Stomach smooth muscle (tissue), 2 donors: ENCODE data around the gene NF1.
"Not testable (repeated sequence)": the region's sequence is repeated elsewhere in the genome, so short reads cannot be mapped to it uniquely, and the experiment has no call there.

ENCODE experiments used
- H3K27ac ChIP-seq: one replicate; pipeline ENCODE4 v1.7.0; 2013; ENCODE audit warnings: mild to moderate bottlenecking, low read length, inconsistent platforms
- H3K27me3 ChIP-seq, 2 donors: one replicate each; pipeline ENCODE4 v1.7.0; 2013; ENCODE audit warnings: low read length in 2 of 2; ENCODE audit not compliant: insufficient read depth in 2 of 2, control insufficient read depth in 1 of 2
- H3K36me3 ChIP-seq, 2 donors: one replicate each; pipeline ENCODE4 v1.7.0; 2013; ENCODE audit warnings: low read length in 2 of 2; ENCODE audit not compliant: control insufficient read depth in 2 of 2, insufficient read depth in 2 of 2
- H3K4me1 ChIP-seq: one replicate; pipeline ENCODE4 v1.7.0; 2013; ENCODE audit warnings: low read length; ENCODE audit not compliant: control insufficient read depth, insufficient read depth
- H3K4me3 ChIP-seq, 2 donors: one replicate each; pipeline ENCODE4 v1.7.0; 2013; ENCODE audit warnings: low read length in 2 of 2
- H3K9ac ChIP-seq, 2 donors: one replicate each; pipeline ENCODE4 v1.7.0; 2013; ENCODE audit warnings: low read length in 2 of 2, mild to moderate bottlenecking in 1 of 2
- H3K9me3 ChIP-seq, 2 donors: one replicate each; pipeline ENCODE4 v1.7.0; 2013; ENCODE audit warnings: low read length in 2 of 2; ENCODE audit not compliant: control insufficient read depth in 2 of 2
- donor health status: healthy.
- donor health status: Pancreatic carcinoma.

Gene NF1

GRCh38 chr17:31311526-31311925, 216.7 kb downstream of the NF1 start:
- no peak overlapping the region for H3K27ac ChIP-seq
- H3K27me3 ChIP-seq, result no peaks in the 10 kb centered on the region
- H3K9me3 ChIP-seq, result no peaks in the 10 kb centered on the region
- no peak overlapping the region for H3K4me3 ChIP-seq
- no peaks in the 10 kb centered on the region for H3K36me3 ChIP-seq
- no peak overlapping the region for H3K9ac ChIP-seq
- H3K4me1 ChIP-seq, result no peaks in the 10 kb centered on the region

GRCh38 chr17:31312223-31312622, 217.4 kb downstream of the NF1 start:
- H3K4me1 ChIP-seq, H3K27ac ChIP-seq, H3K4me3 ChIP-seq, H3K36me3 ChIP-seq, H3K27me3 ChIP-seq, H3K9ac ChIP-seq, H3K9me3 ChIP-seq: not testable (repeated sequence)

GRCh38 chr17:31313982-31314781, 219.4 kb downstream of the NF1 start, which contains the start of gene EVI2B:
EVI2B (minus strand) TSS chr17:31314054; CDS start chr17:31305609, 8,445 bp downstream.
- no peaks in the 10 kb centered on the region for H3K4me1 ChIP-seq
- no peak within 1 kb of the TSS for H3K4me3 ChIP-seq
- H3K9ac ChIP-seq, result no peak within 1 kb of the TSS
- no peaks in the 10 kb centered on the region for H3K36me3 ChIP-seq
- H3K27ac ChIP-seq, result no peak within 1 kb of the TSS
- H3K27me3 ChIP-seq, result no peaks in the 10 kb centered on the region
- no peaks in the 10 kb centered on the region for H3K9me3 ChIP-seq

- Histone ChIP-seq H3K9me3 (no peaks in the 10 kb centered on the region), H3K9ac (no peak overlapping the region), H3K4me3 (no peak overlapping the region), H3K36me3 (no peaks in the 10 kb centered on the region), H3K27me3 (no peaks in the 10 kb centered on the region), H3K4me1 (no peaks in the 10 kb centered on the region), H3K27ac (no peak overlapping the region)
Observed at GRCh38 chr17:31314782-31315100, 220.0 kb downstream of the NF1 start.

- Histone ChIP-seq H3K27me3 (no peaks in the 10 kb centered on the region), H3K9ac (no peak overlapping the region), H3K4me1 (no peaks in the 10 kb centered on the region), H3K9me3 (no peaks in the 10 kb centered on the region), H3K27ac (no peak overlapping the region), H3K4me3 (no peak overlapping the region), H3K36me3 (no peaks in the 10 kb centered on the region)
Observed at GRCh38 chr17:31318298-31318801, 223.6 kb downstream of the NF1 start.

- Histone ChIP-seq H3K9ac (no peak overlapping the region), H3K27ac (no peak overlapping the region), H3K4me1 (no peaks in the 10 kb centered on the region), H3K36me3 (no peaks in the 10 kb centered on the region), H3K4me3 (no peak overlapping the region), H3K27me3 (no peaks in the 10 kb centered on the region), H3K9me3 (no peaks in the 10 kb centered on the region)
Observed at GRCh38 chr17:31318851-31319661, 224.3 kb downstream of the NF1 start.

GRCh38 chr17:31320241-31320640, 225.5 kb downstream of the NF1 start:
- Histone ChIP-seq H3K9ac (no peak overlapping the region), H3K9me3 (no peaks in the 10 kb centered on the region), H3K27ac (no peak overlapping the region), H3K27me3 (no peaks in the 10 kb centered on the region), H3K4me3 (no peak overlapping the region), H3K4me1 (no peaks in the 10 kb centered on the region), H3K36me3 (no peaks in the 10 kb centered on the region)

GRCh38 chr17:31320791-31321190, 226.0 kb downstream of the NF1 start:
- H3K27ac ChIP-seq, result no peak overlapping the region

GRCh38 chr17:31321481-31321880, 226.7 kb downstream of the NF1 start, which contains the start of gene EVI2A:
EVI2A (minus strand) TSS chr17:31321622; CDS start chr17:31319013, 2,609 bp downstream.
- Histone ChIP-seq H3K27ac (no peak within 1 kb of the TSS), H3K4me3 (no peak within 1 kb of the TSS), H3K27me3 (no peaks in the 10 kb centered on the region), H3K36me3 (peaks cover 5 to 6% of the 10 kb centered on the region in 2 donors), H3K4me1 (no peaks in the 10 kb centered on the region), H3K9ac (no peak within 1 kb of the TSS), H3K9me3 (no peaks in the 10 kb centered on the region)

More at GRCh38 chr17:31320791-31321190, 226.0 kb downstream of the NF1 start:
- Histone ChIP-seq H3K4me3 (no peak overlapping the region), H3K27me3 (no peaks in the 10 kb centered on the region), H3K9me3 (no peaks in the 10 kb centered on the region), H3K9ac (no peak overlapping the region), H3K36me3 (peaks cover under 1% of the 10 kb centered on the region in 2 donors), H3K4me1 (no peaks in the 10 kb centered on the region)

GRCh38 chr17:31321966-31322365, 227.2 kb downstream of the NF1 start:
- no peak overlapping the region for H3K9ac ChIP-seq
- peaks cover 5 to 6% of the 10 kb centered on the region in 2 donors for H3K36me3 ChIP-seq
- H3K4me1 ChIP-seq, result no peaks in the 10 kb centered on the region
- no peaks in the 10 kb centered on the region for H3K9me3 ChIP-seq
- no peaks in the 10 kb centered on the region for H3K27me3 ChIP-seq
- no peak overlapping the region for H3K4me3 ChIP-seq
- no peak overlapping the region for H3K27ac ChIP-seq
